Kidney (tissue), 14 donors: ENCODE data around the gene PDE6B. TPM values are rescaled to one million over a fixed set of nuclear protein-coding genes. Genes with fewer than 3 reads are reported as not detected.

Experiments
- DNase-seq, 5 donors: peaks; one replicate each; pipeline ENCODE4 v3.0.0-alpha.2; 2013 to 2020
- FAIRE-seq: peaks from 2 replicates; lab custom pipeline; 2012; peaks lifted over from hg19 to GRCh38; lab: Jason Lieb, UNC
- H3K27ac ChIP-seq, 2 donors: one replicate each; pipeline ENCODE4 v1.7.0; 2013; ENCODE audit warnings: low read depth in 2 of 2, low read length in 2 of 2, inconsistent platforms in 1 of 2
- H3K27me3 ChIP-seq: one replicate; pipeline ENCODE4 v1.7.1; 2013; ENCODE audit warnings: low read length, inconsistent platforms; ENCODE audit not compliant: control insufficient read depth, insufficient read depth
- H3K36me3 ChIP-seq, 3 donors: one replicate each; pipeline versions ENCODE4 v1.7.0 to v1.7.1; 2013; ENCODE audit warnings: low read length in 3 of 3, control low read depth in 1 of 3, inconsistent platforms in 1 of 3; ENCODE audit not compliant: insufficient read depth in 3 of 3, control insufficient read depth in 2 of 3
- H3K4me1 ChIP-seq, 3 donors: one replicate each; pipeline versions ENCODE4 v1.7.0 to v1.7.1; 2013; ENCODE audit warnings: low read length in 3 of 3, inconsistent platforms in 1 of 3, low read depth in 1 of 3; ENCODE audit not compliant: control insufficient read depth in 2 of 3, insufficient read depth in 2 of 3
- H3K4me3 ChIP-seq, 3 donors: one replicate each; pipeline versions ENCODE4 v1.7.0 to v1.8.1; 2013; ENCODE audit warnings: low read length in 3 of 3, control low read depth in 1 of 3, inconsistent platforms in 1 of 3
- H3K9ac ChIP-seq, 3 donors: one replicate each; pipeline versions ENCODE4 v1.7.0 to v1.7.1; 2013; ENCODE audit warnings: low read length in 3 of 3, control low read depth in 1 of 3, inconsistent platforms in 1 of 3
- H3K9me3 ChIP-seq, 3 donors: one replicate each; pipeline versions ENCODE4 v1.7.0 to v1.7.1; 2013; ENCODE audit warnings: low read length in 3 of 3, control low read depth in 1 of 3, inconsistent platforms in 1 of 3; ENCODE audit not compliant: control insufficient read depth in 2 of 3, insufficient read depth in 1 of 3
- CTCF ChIP-seq: IDR thresholded peaks from 3 replicates; pipeline ENCODE4 v1.5.1; 2012; ENCODE audit warnings: mild to moderate bottlenecking, moderate library complexity, borderline replicate concordance; ENCODE audit not compliant: insufficient read depth; ENCODE audit errors: extremely low read depth
- intact Hi-C: fragments of 100-400 bp; cut with DNase I; formaldehyde crosslinking; loops from one replicate; pipeline ENCODE4 v1.11.1; 2022
- polyA plus RNA-seq: library from polyadenylated mRNA; stranded (reverse); fragments of 350-450 nt; fragmentation: Illumina TruSeq; extraction: RNeasy Lipid Tissue Mini Kit (QIAGEN cat#74804); gene quantifications from one replicate; pipeline ENCODE4 v1.2.3, GENCODE V29; 2014; ENCODE audit warnings: low read depth, low replicate concordance; ENCODE audit not compliant: insufficient read depth
- total RNA-seq: library from RNA; stranded (reverse); fragmentation: NEBNext Ultra II Directional; extraction: Animal tissue kit (Norgen Biotek cat#: 25700); gene quantifications from one replicate; pipeline ENCODE4 v1.2.1, GENCODE V29; 2021
- donor health status: control.
- donor health status: control.
- donor health status: control.
- donor health status: control.
- donor health status: control.
- donor health status: DM: yes; HTN: yes; CAD: no.
- donor health status: Normal renal cell carcinoma (clear cell type).

PDE6B gene
- total and polyA plus RNA-seq, 2 donors from 2014 or later = 10.7 to 10.8 TPM

- FAIRE-seq = no peak
- Histone ChIP-seq H3K36me3 (no peaks in the 10 kb centered on the region), H3K9me3 (no peaks in the 10 kb centered on the region), H3K4me3 (no peak overlapping the region), H3K27ac (no peak overlapping the region), H3K27me3 (no peaks in the 10 kb centered on the region), H3K9ac (no peak overlapping the region), H3K4me1 (peaks cover 0 to 22% (median 0%) of the 10 kb centered on the region in 3 donors)
- no peak for TF ChIP-seq CTCF
- intact Hi-C loops = no loop called here
- DNase-seq = peak in 1 of 5 donors; percentile 82
Observed at GRCh38 chr4:683247-683897, 58.0 kb downstream of the PDE6B start.

- FAIRE-seq (no peak), DNase-seq (peak; percentile 65 to 84 (median 77))
- intact Hi-C loops = no loop called here
- peak; percentile 52 for TF ChIP-seq CTCF
- Histone ChIP-seq H3K9ac (no peak overlapping the region), H3K36me3 (no peaks in the 10 kb centered on the region), H3K27me3 (no peaks in the 10 kb centered on the region), H3K9me3 (no peaks in the 10 kb centered on the region), H3K4me1 (peaks cover 0 to 25% (median 0%) of the 10 kb centered on the region in 3 donors), H3K27ac (no peak overlapping the region), H3K4me3 (no peak overlapping the region)
Observed at GRCh38 chr4:683982-684622, 58.7 kb downstream of the PDE6B start.

GRCh38 chr4:684623-685327 lies 59.4 kb downstream of the PDE6B start:
- Histone ChIP-seq H3K4me3 (no peak overlapping the region), H3K9me3 (no peaks in the 10 kb centered on the region), H3K9ac (no peak overlapping the region), H3K27me3 (no peaks in the 10 kb centered on the region), H3K36me3 (no peaks in the 10 kb centered on the region), H3K4me1 (peaks cover 0 to 30% (median 4%) of the 10 kb centered on the region in 3 donors), H3K27ac (no peak overlapping the region)
- TF ChIP-seq CTCF = no peak
- intact Hi-C loops = no loop called here
- peak in 1 of 5 donors; percentile 76 for DNase-seq
- FAIRE-seq = no peak
